K562 (cell line): ENCODE data around the gene MRPL57. TPM values are rescaled to one million over a fixed set of nuclear protein-coding genes. Genes with fewer than 3 reads are reported as not detected.
"Not testable (repeated sequence)": the region's sequence is repeated elsewhere in the genome, so short reads cannot be mapped to it uniquely, and the experiment has no call there.

ENCODE experiments used
- ATAC-seq: fragments of 200-7000 bp; cut with Tn5 transposase; 3 replicates; pipeline ENCODE4 v1.9.1; 2020; ENCODE audit warnings: moderate library complexity
- BruUV-seq: library from RNA; stranded (reverse); fragments of 400-500 nt; replicated peaks from 2 replicates; lab custom pipeline; 2021; lab: Mats Ljungman, UMichigan
- CTCF ChIA-PET: fragments of 300-600 bp; formaldehyde crosslinking; extraction: SDS; loops from one replicate; lab custom pipeline; 2021; ENCODE audit warnings: low intra/inter-chr PET ratio; lab: Yijun Ruan, JAX
- POLR2A ChIA-PET: fragments of 300-600, 350-650 bp; sonication (Branson Sonifier 250); formaldehyde crosslinking; extraction: SDS; loops from one replicate; lab custom pipeline; 2021; ENCODE audit warnings: antibody characterized with exemption, inconsistent platforms; lab: Yijun Ruan, JAX
- DNase-seq, 4 experiments: peaks; one replicate each; pipeline versions ENCODE4 v3.0.0 to v3.0.0-alpha.2; 2011 to 2018; ENCODE audit warnings: low spot score in 3 of 4, mixed read lengths in 3 of 4; ENCODE audit errors: extremely low read depth in 1 of 4
- FAIRE-seq: peaks from 2 replicates; lab custom pipeline; 2011; peaks lifted over from hg19 to GRCh38; lab: Jason Lieb, UNC
- H2AFZ ChIP-seq: 2 replicates; pipeline ENCODE4 v1.6.0; 2011; ENCODE audit warnings: low read depth, low read length, control low read depth, inconsistent platforms
- H3K27ac ChIP-seq: fragments of 200-600 bp; 3 replicates; pipeline ENCODE4 v1.8.0; 2011; ENCODE audit warnings: low read depth, mild to moderate bottlenecking, control low read depth, inconsistent platforms, low read length, moderate library complexity, mixed read lengths; ENCODE audit errors: extremely low read depth
- H3K27me3 ChIP-seq, 2 experiments: fragments of 300-600 bp in 1 of 2; 2 replicates in 1 of 2; 3 replicates in 1 of 2; pipeline versions ENCODE4 v1.6.0 to v1.8.0; 2011; ENCODE audit warnings: inconsistent platforms in 2 of 2, low read length in 2 of 2, mild to moderate bottlenecking in 1 of 2, mixed read lengths in 1 of 2, moderate library complexity in 1 of 2; ENCODE audit not compliant: control insufficient read depth in 2 of 2, insufficient read depth in 2 of 2
- H3K36me3 ChIP-seq: fragments of 300-600 bp; 3 replicates; pipeline ENCODE4 v1.8.0; 2011; ENCODE audit warnings: mild to moderate bottlenecking, low read length, inconsistent platforms; ENCODE audit not compliant: control insufficient read depth, insufficient read depth
- H3K4me1 ChIP-seq, 2 experiments: fragments of 200-600 bp in 1 of 2; replicated peaks in 1 of 2; 2 replicates in 1 of 2; 3 replicates in 1 of 2; pipeline versions ENCODE4 v1.5.1 to v1.8.0; 2011; ENCODE audit warnings: inconsistent platforms in 2 of 2, low read length in 2 of 2, mild to moderate bottlenecking in 1 of 2, mixed read lengths in 1 of 2, moderate library complexity in 1 of 2; ENCODE audit not compliant: control insufficient read depth in 2 of 2, insufficient read depth in 2 of 2
- H3K4me2 ChIP-seq: 2 replicates; pipeline ENCODE4 v1.6.1; 2011; ENCODE audit warnings: low read length, control low read depth, inconsistent platforms, mixed read lengths; ENCODE audit not compliant: insufficient read depth
- H3K4me3 ChIP-seq: fragments of 200-600 bp; sonication (generic), shearing (Covaris generic); 2 replicates; pipeline ENCODE4 v1.5.1; 2016; ENCODE audit warnings: control low read depth, inconsistent platforms
- H3K79me2 ChIP-seq: fragments of 200-600 bp; 3 replicates; pipeline ENCODE4 v1.8.0; 2011; ENCODE audit warnings: low read length, inconsistent platforms; ENCODE audit not compliant: control insufficient read depth, insufficient read depth
- H3K9ac ChIP-seq, 2 experiments: 2 replicates each; pipeline versions ENCODE4 v1.6.0 to v1.6.1; 2011; ENCODE audit warnings: low read depth in 2 of 2, low read length in 2 of 2, control low read depth in 1 of 2, inconsistent platforms in 1 of 2, mild to moderate bottlenecking in 1 of 2, mixed read lengths in 1 of 2; ENCODE audit not compliant: insufficient read depth in 1 of 2
- H3K9me1 ChIP-seq: one replicate; pipeline ENCODE4 v1.6.0; 2011; ENCODE audit warnings: inconsistent platforms, mild to moderate bottlenecking, low read length, moderate library complexity; ENCODE audit not compliant: control insufficient read depth, insufficient read depth
- H3K9me3 ChIP-seq: replicated peaks from 2 replicates; pipeline ENCODE4 v1.5.1; 2011; ENCODE audit warnings: low read depth, low read length, inconsistent platforms; ENCODE audit not compliant: control insufficient read depth, insufficient read depth
- H4K20me1 ChIP-seq: replicated peaks from 2 replicates; pipeline ENCODE4 v1.6.1; 2011; ENCODE audit warnings: low read length, inconsistent platforms, mixed read lengths; ENCODE audit not compliant: control insufficient read depth, insufficient read depth
- MEIS2 ChIP-seq: fragments of 450-650 bp; IDR thresholded peaks from 2 replicates; pipeline ENCODE4 v1.6.1; 2014; ENCODE audit warnings: mild to moderate bottlenecking; ENCODE audit not compliant: partially characterized antibody
- WGBS: fragments of 100-300 bp; shearing (Covaris generic); methylation state at CpG from one replicate; pipeline ENCODE4 v1.1.6; 2016; ENCODE audit warnings: low coverage, mixed read lengths; ENCODE audit not compliant: insufficient coverage; ENCODE audit errors: missing lambda C conversion rate; 5-methylcytosine and 5-hydroxymethylcytosine counted together
- in situ Hi-C: fragments of 300-500 bp; cut with MboI; formaldehyde crosslinking; loops from 4 replicates; pipeline ENCODE4 v1.15.0; 2018; ENCODE audit warnings: inconsistent platforms, mixed read lengths
- intact Hi-C: fragments of 100-400 bp; cut with micrococcal nuclease; formaldehyde crosslinking; loops from 2 replicates; pipeline ENCODE4 v1.14.2; 2022
- polyA plus RNA-seq, 8 experiments: library from polyadenylated mRNA; depleted of rRNA in 4 of 8; stranded (reverse) in 5 of 8; unstranded in 3 of 8; fragments of >200 nt; fragmentation: Nextera tagmentation in 2 of 8; fragmentation: Illumina TruSeq in 1 of 8; extraction: Ambion mirVana in 2 of 8; extraction: Trizol in 1 of 8; gene quantifications; 2 replicates each; pipeline versions ENCODE4 v1.2.1 to v1.2.3, GENCODE V29; 2011 to 2014; ENCODE audit warnings: inconsistent platforms in 1 of 8, missing spikeins in 1 of 8
- total RNA-seq, 7 experiments: library from RNA; depleted of rRNA in 6 of 7; stranded (reverse); fragments of >200 nt in 6 of 7; fragmentation: Illumina TruSeq in 2 of 7; extraction: Trizol in 2 of 7; gene quantifications; 2 replicates each; pipeline versions ENCODE4 v1.2.1 to v1.2.3, GENCODE V29; 2011 to 2021; ENCODE audit warnings: low replicate concordance in 1 of 7

Gene MRPL57
- total and polyA plus RNA-seq, 9 of the 15 experiments (the other 6 are each of a cell fraction or from before 2014, with no cell fraction given): 6.5 to 40.4 (median 15.7) TPM

- 96% methylated on average over 4 of the region's 4 CpGs for WGBS
- ATAC-seq (no peak), FAIRE-seq (no peak), DNase-seq (no peak)
- no peak overlapping the region for H2AFZ ChIP-seq
- no peaks in the 10 kb centered on the region for H4K20me1 ChIP-seq
- BruUV-seq: no TSS peak
- POLR2A ChIA-PET: interaction anchor here (1.6 kb wide), 1 partner anchor 17 kb away, joined by 3 read pairs; no protein-coding TSS in a partner anchor
- TF ChIP-seq MEIS2: no peak
- H3K36me3 ChIP-seq: peaks cover 59% of the 10 kb centered on the region; the same call in 2 of the 3 replicates
- no peak overlapping the region for H3K9ac ChIP-seq
- no peak overlapping the region for H3K4me3 ChIP-seq
- H3K4me2 ChIP-seq: no peak overlapping the region
- H3K9me1 ChIP-seq: no peaks in the 10 kb centered on the region
- CTCF ChIA-PET: no interaction called here
- H3K9me3 ChIP-seq: no peaks in the 10 kb centered on the region
- H3K79me2 ChIP-seq: no peaks in the 10 kb centered on the region; the same call in 2 of the 3 replicates
- intact Hi-C loops (no loop called here), in situ Hi-C loops (no loop called here)
- H3K27ac ChIP-seq: no peak overlapping the region
- no peaks in the 10 kb centered on the region for H3K4me1 ChIP-seq
- H3K27me3 ChIP-seq: no peaks in the 10 kb centered on the region
These were observed 11.8 kb upstream of the MRPL57 start for GRCh38 chr13:21164631-21165030.

GRCh38 chr13:21165606-21166005 is 10.9 kb upstream of the MRPL57 start:
- H3K9ac ChIP-seq, BruUV-seq, H3K27ac ChIP-seq, H3K4me3 ChIP-seq, H3K4me1 ChIP-seq, H2AFZ ChIP-seq, H4K20me1 ChIP-seq, CTCF ChIA-PET, H3K79me2 ChIP-seq, H3K4me2 ChIP-seq, FAIRE-seq, H3K9me1 ChIP-seq, H3K9me3 ChIP-seq, intact Hi-C loops, H3K27me3 ChIP-seq, DNase-seq, ATAC-seq, in situ Hi-C loops: not testable (repeated sequence)
- POLR2A ChIA-PET: interaction anchor here (0.7 to 2.4 kb wide), 2 partner anchors 11 to 81 kb away, joined by 3 to 20 read pairs; partner anchors contain the start of genes MRPL57 and SKA3
- H3K36me3 ChIP-seq: peaks cover 56% of the 10 kb centered on the region
- WGBS: 88% methylated on average over 4 of the region's 4 CpGs
